Endothelial cell of umbilical vein (primary cell): ENCODE results near the gene CAPN15. TPM values are rescaled to one million over a fixed set of nuclear protein-coding genes. Genes with fewer than 3 reads are reported as not detected.

Experiments used
- BruUV-seq: library from RNA; stranded (reverse); fragments of 400-500 nt; replicated peaks from 2 replicates; lab custom pipeline; 2021; lab: Mats Ljungman, UMichigan
- CTCF ChIA-PET: fragments of 300-600, 350-600 bp; sonication (Branson Sonifier 250); formaldehyde crosslinking; loops from one replicate; lab custom pipeline; 2021; ENCODE audit warnings: antibody characterized with exemption, inconsistent platforms; lab: Charles Lee
- POLR2A ChIA-PET: fragments of 300-600, 350-600 bp; sonication (Branson Sonifier 250); formaldehyde crosslinking; loops from one replicate; lab custom pipeline; 2021; ENCODE audit warnings: antibody characterized with exemption, inconsistent platforms; lab: Charles Lee
- DNase-seq: peaks from one replicate; pipeline ENCODE4 v3.0.0-alpha.2; 2011; ENCODE audit warnings: low read depth, low spot score
- FAIRE-seq: peaks from 2 replicates; lab custom pipeline; 2011; peaks lifted over from hg19 to GRCh38; lab: Jason Lieb, UNC
- H2AFZ ChIP-seq: 2 replicates; pipeline ENCODE4 v1.6.0; 2012; ENCODE audit warnings: low read depth, low read length, control low read depth, inconsistent platforms
- H3K27ac ChIP-seq: 2 replicates; pipeline ENCODE4 v1.5.1; 2011; ENCODE audit warnings: low read depth, mild to moderate bottlenecking, control low read depth, low read length, moderate library complexity; ENCODE audit not compliant: insufficient read depth
- H3K27me3 ChIP-seq, 2 experiments: 2 replicates each; pipeline versions ENCODE4 v1.6.0 to v1.6.1; 2011; ENCODE audit warnings: low read length in 2 of 2, mixed read lengths in 1 of 2; ENCODE audit not compliant: control insufficient read depth in 2 of 2, insufficient read depth in 2 of 2
- H3K36me3 ChIP-seq, 2 experiments: 2 replicates in 1 of 2; 3 replicates in 1 of 2; pipeline ENCODE4 v1.5.1; 2011; ENCODE audit warnings: low read length in 2 of 2, mild to moderate bottlenecking in 1 of 2, moderate library complexity in 1 of 2; ENCODE audit not compliant: control insufficient read depth in 2 of 2, insufficient read depth in 2 of 2; ENCODE audit errors: extremely low read depth in 1 of 2
- H3K4me1 ChIP-seq: 3 replicates; pipeline ENCODE4 v1.5.1; 2011; ENCODE audit warnings: mild to moderate bottlenecking, low read length; ENCODE audit not compliant: control insufficient read depth, insufficient read depth; ENCODE audit errors: extremely low read depth
- H3K4me2 ChIP-seq: 2 replicates; pipeline ENCODE4 v1.6.1; 2011; ENCODE audit warnings: low read length, control low read depth, mixed read lengths; ENCODE audit not compliant: insufficient read depth
- H3K4me3 ChIP-seq, 3 experiments: fragments of 200-600 bp in 1 of 3; sonication (generic), shearing (Covaris generic) in 1 of 3; replicated peaks in 1 of 3; 2 replicates each; pipeline ENCODE4 v1.5.1; 2011 to 2016; ENCODE audit warnings: control low read depth in 3 of 3, low read length in 3 of 3, mild to moderate bottlenecking in 2 of 3, inconsistent platforms in 1 of 3, low read depth in 1 of 3, moderate library complexity in 1 of 3; ENCODE audit not compliant: insufficient read depth in 1 of 3
- H3K79me2 ChIP-seq: 2 replicates; pipeline ENCODE4 v1.6.0; 2012; ENCODE audit warnings: low read length, inconsistent platforms; ENCODE audit not compliant: control insufficient read depth, insufficient read depth
- H3K9ac ChIP-seq: replicated peaks from 2 replicates; pipeline ENCODE3; 2011; ENCODE audit warnings: low read length, control low read depth; ENCODE audit not compliant: insufficient read depth; ENCODE audit errors: extremely low read depth
- H3K9me1 ChIP-seq: replicated peaks from 3 replicates; pipeline ENCODE4 v1.6.0; 2011; ENCODE audit warnings: mild to moderate bottlenecking, low read length; ENCODE audit not compliant: control insufficient read depth, insufficient read depth; ENCODE audit errors: extremely low read depth
- H3K9me3 ChIP-seq: replicated peaks from 2 replicates; pipeline ENCODE4 v1.5.1; 2012; ENCODE audit warnings: low read length, inconsistent platforms; ENCODE audit not compliant: control insufficient read depth, insufficient read depth
- H4K20me1 ChIP-seq: replicated peaks from 2 replicates; pipeline ENCODE3; 2011; ENCODE audit warnings: mild to moderate bottlenecking, low read length; ENCODE audit not compliant: control insufficient read depth, insufficient read depth; ENCODE audit errors: extremely low read depth
- EZH2 ChIP-seq: IDR thresholded peaks from 2 replicates; pipeline ENCODE4 v1.6.1; 2012; ENCODE audit warnings: borderline replicate concordance, low read depth, mild to moderate bottlenecking, moderate library complexity, low read length, inconsistent platforms; ENCODE audit not compliant: severe bottlenecking
- GATA2 ChIP-seq: IDR thresholded peaks from 2 replicates; pipeline ENCODE4 v1.7.0; 2011; ENCODE audit warnings: low read depth, mild to moderate bottlenecking, moderate library complexity, mixed read lengths, low read length; ENCODE audit not compliant: insufficient read length, insufficient read depth
- POLR2A ChIP-seq: IDR thresholded peaks from 2 replicates; pipeline ENCODE4 v1.6.1; 2012; ENCODE audit warnings: low read depth, mild to moderate bottlenecking, control low read depth, low read length
- POLR2AphosphoS5 ChIP-seq: IDR thresholded peaks from 2 replicates; pipeline ENCODE4 v1.6.1; 2012; ENCODE audit warnings: low read depth, mild to moderate bottlenecking, control low read depth, low read length, moderate library complexity; ENCODE audit not compliant: insufficient read depth
- dilution Hi-C: fragments of 300-500 bp; cut with MboI; formaldehyde crosslinking; loops from one replicate; pipeline ENCODE4 v1.15.0; 2019; ENCODE audit warnings: low sequenced_read_pairs; ENCODE audit not compliant: extremely low pct_ligation_motif_present
- intact Hi-C: fragments of 100-400 bp; cut with micrococcal nuclease; formaldehyde crosslinking; loops from one replicate; pipeline ENCODE4 v1.10.0; 2022
- polyA plus RNA-seq, 4 experiments: library from polyadenylated mRNA; depleted of rRNA in 3 of 4; stranded (reverse) in 3 of 4; unstranded in 1 of 4; fragments of >200 nt; gene quantifications; 2 replicates each; pipeline versions ENCODE4 v1.2.1 to v1.2.3, GENCODE V29; 2011 to 2012; ENCODE audit warnings: missing spikeins in 1 of 4
- total RNA-seq: library from RNA; stranded (reverse); gene quantifications from 2 replicates; pipeline ENCODE4 v1.2.3, GENCODE V29; 2021

CAPN15 gene
- total and polyA plus RNA-seq, 2 donors (not counting 3 experiments of a cell fraction or from before 2014, with no cell fraction given) = 33.9 to 65.0 TPM

- intact Hi-C loops = no loop called here
- Histone ChIP-seq H3K79me2 (no peaks in the 10 kb centered on the region), H3K9ac (no peak overlapping the region), H3K9me1 (no peaks in the 10 kb centered on the region), H3K4me2 (no peak overlapping the region), H3K27me3 (peaks cover 14 to 19% of the 10 kb centered on the region in 2 experiments), H3K36me3 (no peaks in the 10 kb centered on the region), H3K4me1 (peaks cover 1% of the 10 kb centered on the region), H3K9me3 (no peaks in the 10 kb centered on the region), H4K20me1 (no peaks in the 10 kb centered on the region), H3K27ac (no peak overlapping the region), H3K4me3 (no peak overlapping the region), H2AFZ (no peak overlapping the region)
- FAIRE-seq (no peak), DNase-seq (no peak)
- dilution Hi-C loops = no loop called here
- TF ChIP-seq EZH2 (peak; percentile 78), POLR2AphosphoS5 (no peak), POLR2A (no peak)
- BruUV-seq = no TSS peak
- CTCF ChIA-PET = no interaction called here
- POLR2A ChIA-PET = no interaction called here
Measured at GRCh38 chr16:559411-560203, 32.1 kb downstream of the CAPN15 start.

- CTCF ChIA-PET = no interaction called here
Measured at GRCh38 chr16:560204-560700, 32.7 kb downstream of the CAPN15 start, which contains the start of gene PRR35. Gene PRR35 (plus strand): TSS chr16:560394. CDS start chr16:563295, 2,901 bp downstream.

More at GRCh38 chr16:560204-560700, 32.7 kb downstream of the CAPN15 start, which contains the start of gene PRR35:
- Histone ChIP-seq H4K20me1 (no peaks in the 10 kb centered on the region), H3K36me3 (no peaks in the 10 kb centered on the region), H3K4me2 (no peak within 1 kb of the TSS), H3K4me1 (no peaks in the 10 kb centered on the region), H3K79me2 (no peaks in the 10 kb centered on the region), H3K9me1 (no peaks in the 10 kb centered on the region), H3K27me3 (peaks cover 14 to 19% of the 10 kb centered on the region in 2 experiments), H3K27ac (no peak within 1 kb of the TSS), H3K9me3 (no peaks in the 10 kb centered on the region), H2AFZ (no peak within 1 kb of the TSS), H3K9ac (no peak within 1 kb of the TSS), H3K4me3 (no peak within 1 kb of the TSS)
- BruUV-seq = no TSS peak
- TF ChIP-seq EZH2 = peak; percentile 90
- TF ChIP-seq POLR2A = no peak
- no peak for TF ChIP-seq GATA2
- DNase-seq = no peak
- dilution Hi-C loops (no loop called here), intact Hi-C loops (no loop called here)
- no peak for FAIRE-seq
- POLR2A ChIA-PET = no interaction called here
